ENCODE measurements around the gene GPR31. TPM values are rescaled to one million over a fixed set of nuclear protein-coding genes. Genes with fewer than 3 reads are reported as not detected.

Gene GPR31
- total RNA-seq, 1 experiment from 2014 or later = not detected

DNA sequence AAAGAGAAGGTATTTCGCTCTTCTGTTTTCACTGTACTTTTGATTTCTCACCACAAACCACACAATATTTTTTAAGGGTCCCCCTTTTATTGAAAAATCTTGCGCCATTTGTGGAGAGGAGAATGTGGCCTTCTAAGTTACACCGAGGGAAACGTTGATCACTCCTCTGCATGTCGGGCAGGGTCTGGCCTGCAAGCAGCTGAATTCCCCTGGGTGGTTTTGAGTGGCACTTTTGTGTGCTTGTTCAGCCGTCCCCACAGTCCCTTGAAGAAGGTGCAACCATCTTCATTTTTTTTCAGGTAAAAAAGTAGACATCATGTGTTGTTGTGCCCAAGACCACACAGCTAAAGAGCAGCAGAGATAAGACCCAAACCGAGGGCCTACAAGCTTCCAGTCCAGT lies 6.1 kb downstream of the GPR31 start:
- Histone ChIP-seq H4K5ac (ENCODE audit: insufficient read length, low read depth, low read length) (no peak overlapping the region), H3K79me2 (ENCODE audit: insufficient read depth, low read length) (no peaks in the 10 kb centered on the region), H2BK120ac (ENCODE audit: low read depth, low read length, poor library complexity, severe bottlenecking) (no peak overlapping the region), H3K4me2 (ENCODE audit: insufficient read depth, insufficient read length, low read length) (no peak overlapping the region), H3K27ac (ENCODE audit: insufficient read length, low read depth, low read length) (no peak overlapping the region), H3K4me1 (ENCODE audit: insufficient read depth, low read length) (peaks cover 14% of the 10 kb centered on the region), H3K79me1 (ENCODE audit: insufficient read depth, low read depth, low read length, poor library complexity, severe bottlenecking) (no peaks in the 10 kb centered on the region), H3K14ac (ENCODE audit: insufficient read depth, low read length) (no peak overlapping the region), H3K4ac (ENCODE audit: low read depth, low read length) (no peak overlapping the region), H3K27me3 (ENCODE audit: insufficient read depth, low read length) (no peaks in the 10 kb centered on the region; the same call in 1 of the 2 replicates), H2AK5ac (ENCODE audit: insufficient read length, low read length) (no peak overlapping the region), H3K23me2 (ENCODE audit: insufficient read length, low read depth, low read length, poor library complexity, severe bottlenecking) (no peaks in the 10 kb centered on the region), H2BK15ac (ENCODE audit: low read depth, low read length) (no peak overlapping the region), H3K56ac (ENCODE audit: insufficient read length, low read depth, low read length) (no peak overlapping the region), H3K9me3 (ENCODE audit: control insufficient read depth, low read depth, low read length) (no peaks in the 10 kb centered on the region), H2BK5ac (ENCODE audit: insufficient read length, low read length) (no peak overlapping the region), H3K9ac (ENCODE audit: extremely low read depth, insufficient read length, low read length) (no peak overlapping the region), H4K91ac (ENCODE audit: insufficient read length, low read depth, low read length) (no peak overlapping the region), H4K8ac (replicated peaks; ENCODE audit: insufficient read length, low read depth, low read length) (no peak overlapping the region), H2AFZ (ENCODE audit: low read length) (no peak overlapping the region), H2BK12ac (ENCODE audit: insufficient read length, low read depth, low read length) (no peak overlapping the region), H2BK20ac (ENCODE audit: low read depth, low read length, poor library complexity, severe bottlenecking) (no peak overlapping the region), H3K23ac (ENCODE audit: insufficient read length, low read depth, low read length) (no peak overlapping the region), H4K20me1 (ENCODE audit: control insufficient read depth, insufficient read depth, insufficient read length) (no peaks in the 10 kb centered on the region), H3T11ph (ENCODE audit: low read length) (no peak overlapping the region), H3K18ac (ENCODE audit: insufficient read length, low read depth, low read length) (peak overlapping the region; percentile 14)
- TF ChIP-seq, protein P1, sequence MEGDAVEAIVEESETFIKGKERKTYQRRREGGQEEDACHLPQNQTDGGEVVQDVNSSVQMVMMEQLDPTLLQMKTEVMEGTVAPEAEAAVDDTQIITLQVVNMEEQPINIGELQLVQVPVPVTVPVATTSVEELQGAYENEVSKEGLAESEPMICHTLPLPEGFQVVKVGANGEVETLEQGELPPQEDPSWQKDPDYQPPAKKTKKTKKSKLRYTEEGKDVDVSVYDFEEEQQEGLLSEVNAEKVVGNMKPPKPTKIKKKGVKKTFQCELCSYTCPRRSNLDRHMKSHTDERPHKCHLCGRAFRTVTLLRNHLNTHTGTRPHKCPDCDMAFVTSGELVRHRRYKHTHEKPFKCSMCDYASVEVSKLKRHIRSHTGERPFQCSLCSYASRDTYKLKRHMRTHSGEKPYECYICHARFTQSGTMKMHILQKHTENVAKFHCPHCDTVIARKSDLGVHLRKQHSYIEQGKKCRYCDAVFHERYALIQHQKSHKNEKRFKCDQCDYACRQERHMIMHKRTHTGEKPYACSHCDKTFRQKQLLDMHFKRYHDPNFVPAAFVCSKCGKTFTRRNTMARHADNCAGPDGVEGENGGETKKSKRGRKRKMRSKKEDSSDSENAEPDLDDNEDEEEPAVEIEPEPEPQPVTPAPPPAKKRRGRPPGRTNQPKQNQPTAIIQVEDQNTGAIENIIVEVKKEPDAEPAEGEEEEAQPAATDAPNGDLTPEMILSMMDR (conservative IDR thresholded peaks at IDR 0.05) = no peak
- Mint-ChIP-seq H3K4me1 (peaks cover 28 to 44% of the 10 kb centered on the region in 2 experiments), H3K27me3 (ENCODE audit: low read depth) (peaks cover 14% of the 10 kb centered on the region), H3K36me3 (ENCODE audit: insufficient read depth in 1 of 3, low read depth in 3 of 3) (peaks cover 0 to 13% (median 9%) of the 10 kb centered on the region in 3 experiments; a peak in 5 of 7 replicates), H3K9me3 (peaks cover 5 to 6% of the 10 kb centered on the region in 2 experiments; a peak in 4 of 5 replicates), H3K27ac (no peak overlapping the region), H3K4me3 (no peak overlapping the region)
- no peak for DNase-seq
- no CpG with 5 or more reads among the region's 7 CpGs for WGBS (ENCODE audit: extremely low coverage, insufficient read length, low lambda C conversion rate)

Data from H9 (cell line).